Omental fat pad (tissue), 4 donors: ENCODE data around the gene ASIC3. TPM values are rescaled to one million over a fixed set of nuclear protein-coding genes. Genes with fewer than 3 reads are reported as not detected.

ENCODE experiments used
- ATAC-seq: fragments of 150-250 bp; one replicate; pipeline ENCODE4 v1.9.1; 2016; ENCODE audit warnings: mild to moderate bottlenecking, moderate library complexity; ENCODE audit not compliant: low FRiP score
- DNase-seq: peaks from one replicate; pipeline ENCODE4 v3.0.0-alpha.2; 2019; ENCODE audit warnings: low spot score
- total RNA-seq, 4 donors: library from RNA; depleted of rRNA; stranded (reverse); fragments of >200 nt; gene quantifications; one replicate each; pipeline ENCODE4 v1.1.0, GENCODE V29; 2016
- TF ChIP-seq, protein P1 (sequence below), 3 donors: fragments of 450-650 bp; IDR thresholded peaks; one replicate each; pipeline ENCODE4 v1.5.1; 2016 to 2017; ENCODE audit warnings: antibody characterized with exemption in 3 of 3, mild to moderate bottlenecking in 3 of 3, moderate library complexity in 2 of 3

ASIC3 gene
- total RNA-seq, 4 donors from 2014 or later: 1.6 to 3.2 (median 2.3) TPM

DNA sequence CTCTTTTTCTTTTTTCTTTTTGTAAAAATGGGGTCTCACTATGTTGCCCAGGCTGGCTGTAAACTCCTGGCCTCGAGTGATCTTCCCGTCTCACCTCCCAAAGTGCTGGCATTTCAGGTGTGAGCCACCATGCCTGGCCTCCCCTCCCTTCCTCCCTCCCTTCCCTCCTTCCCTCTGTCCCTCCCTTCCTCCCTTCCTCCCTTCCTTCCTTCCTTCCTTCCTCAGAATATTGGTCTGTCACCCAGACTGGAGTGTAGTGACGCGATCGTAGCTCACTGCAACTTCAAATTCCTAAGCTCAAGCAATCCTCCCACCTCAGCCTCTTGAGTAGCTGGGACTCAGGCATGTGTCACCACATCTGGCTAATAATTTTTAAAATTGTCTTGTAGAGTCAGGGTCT lies 46.3 kb downstream of the ASIC3 start:
- ATAC-seq: no peak
- no peak for DNase-seq
- TF ChIP-seq, protein P1, sequence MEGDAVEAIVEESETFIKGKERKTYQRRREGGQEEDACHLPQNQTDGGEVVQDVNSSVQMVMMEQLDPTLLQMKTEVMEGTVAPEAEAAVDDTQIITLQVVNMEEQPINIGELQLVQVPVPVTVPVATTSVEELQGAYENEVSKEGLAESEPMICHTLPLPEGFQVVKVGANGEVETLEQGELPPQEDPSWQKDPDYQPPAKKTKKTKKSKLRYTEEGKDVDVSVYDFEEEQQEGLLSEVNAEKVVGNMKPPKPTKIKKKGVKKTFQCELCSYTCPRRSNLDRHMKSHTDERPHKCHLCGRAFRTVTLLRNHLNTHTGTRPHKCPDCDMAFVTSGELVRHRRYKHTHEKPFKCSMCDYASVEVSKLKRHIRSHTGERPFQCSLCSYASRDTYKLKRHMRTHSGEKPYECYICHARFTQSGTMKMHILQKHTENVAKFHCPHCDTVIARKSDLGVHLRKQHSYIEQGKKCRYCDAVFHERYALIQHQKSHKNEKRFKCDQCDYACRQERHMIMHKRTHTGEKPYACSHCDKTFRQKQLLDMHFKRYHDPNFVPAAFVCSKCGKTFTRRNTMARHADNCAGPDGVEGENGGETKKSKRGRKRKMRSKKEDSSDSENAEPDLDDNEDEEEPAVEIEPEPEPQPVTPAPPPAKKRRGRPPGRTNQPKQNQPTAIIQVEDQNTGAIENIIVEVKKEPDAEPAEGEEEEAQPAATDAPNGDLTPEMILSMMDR (IDR thresholded peaks at IDR 0.05): no peak

DNA sequence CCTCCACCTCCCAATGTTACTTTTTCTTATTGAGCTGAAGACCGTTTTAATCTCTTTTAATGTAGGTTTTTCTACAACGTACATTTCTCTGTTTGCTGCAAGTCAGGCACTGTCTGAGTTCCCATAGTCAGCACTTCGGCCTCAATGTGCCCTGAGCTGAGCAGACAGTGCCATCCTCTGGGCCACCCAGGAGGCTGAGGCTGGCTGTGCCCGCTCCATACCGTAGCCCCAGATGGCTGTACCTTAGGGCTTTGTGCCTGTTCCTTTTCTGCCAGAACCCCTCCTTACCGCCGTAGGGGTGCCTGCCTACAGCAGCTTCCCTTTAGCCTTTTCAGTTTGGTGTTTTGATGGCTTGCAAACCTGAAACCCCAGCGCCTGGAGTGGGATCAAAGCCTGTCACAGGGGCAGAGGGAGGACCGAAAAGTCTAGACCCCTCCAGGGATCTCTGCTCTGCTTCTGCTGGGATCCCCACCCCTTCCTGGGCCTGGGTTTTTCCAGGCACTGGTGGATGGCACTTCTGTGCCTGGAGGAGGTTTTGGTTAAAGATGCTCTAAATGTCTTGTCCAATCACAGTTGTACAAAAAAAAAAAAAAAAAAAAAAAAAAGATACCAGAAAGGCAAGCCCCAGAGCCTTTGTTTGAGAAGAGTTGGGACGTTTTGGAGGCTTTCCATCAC lies 46.9 kb downstream of the ASIC3 start:
- ATAC-seq (no peak), DNase-seq (no peak)
- TF ChIP-seq, protein P1 (IDR thresholded peaks at IDR 0.05): no peak

DNA sequence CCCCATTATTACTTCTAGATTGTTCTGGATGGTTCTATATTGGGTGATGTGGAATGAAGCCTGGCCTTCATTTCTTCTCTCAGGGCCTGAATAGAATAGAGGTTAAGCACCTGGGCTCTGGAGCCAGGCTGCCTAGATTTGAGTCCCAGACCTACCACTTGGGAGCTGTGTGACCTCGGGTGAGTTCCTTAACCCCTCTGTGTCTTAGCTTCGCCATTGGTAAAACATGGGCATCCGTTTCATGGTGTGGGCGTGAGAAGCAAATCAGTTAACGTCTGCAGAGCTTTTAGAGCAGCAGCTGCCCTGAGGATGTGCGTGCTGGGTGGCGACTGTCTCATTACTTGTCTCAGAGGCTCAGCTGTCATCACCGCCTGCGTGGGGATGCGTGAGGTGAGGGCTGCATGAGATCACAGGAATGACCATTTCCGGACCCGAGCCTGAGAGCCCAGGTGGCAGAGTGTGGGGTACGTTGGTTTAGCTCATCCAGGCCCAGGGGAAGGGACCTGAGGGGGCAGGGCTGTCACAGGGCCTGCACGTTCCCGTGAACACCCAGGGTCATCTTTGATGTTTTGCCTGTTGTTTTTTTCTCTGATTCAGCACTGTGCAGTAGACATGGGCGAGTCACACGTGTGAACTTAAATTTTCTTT lies 47.6 kb downstream of the ASIC3 start:
- ATAC-seq: no peak
- TF ChIP-seq, protein P1 (IDR thresholded peaks at IDR 0.05): no peak

DNA sequence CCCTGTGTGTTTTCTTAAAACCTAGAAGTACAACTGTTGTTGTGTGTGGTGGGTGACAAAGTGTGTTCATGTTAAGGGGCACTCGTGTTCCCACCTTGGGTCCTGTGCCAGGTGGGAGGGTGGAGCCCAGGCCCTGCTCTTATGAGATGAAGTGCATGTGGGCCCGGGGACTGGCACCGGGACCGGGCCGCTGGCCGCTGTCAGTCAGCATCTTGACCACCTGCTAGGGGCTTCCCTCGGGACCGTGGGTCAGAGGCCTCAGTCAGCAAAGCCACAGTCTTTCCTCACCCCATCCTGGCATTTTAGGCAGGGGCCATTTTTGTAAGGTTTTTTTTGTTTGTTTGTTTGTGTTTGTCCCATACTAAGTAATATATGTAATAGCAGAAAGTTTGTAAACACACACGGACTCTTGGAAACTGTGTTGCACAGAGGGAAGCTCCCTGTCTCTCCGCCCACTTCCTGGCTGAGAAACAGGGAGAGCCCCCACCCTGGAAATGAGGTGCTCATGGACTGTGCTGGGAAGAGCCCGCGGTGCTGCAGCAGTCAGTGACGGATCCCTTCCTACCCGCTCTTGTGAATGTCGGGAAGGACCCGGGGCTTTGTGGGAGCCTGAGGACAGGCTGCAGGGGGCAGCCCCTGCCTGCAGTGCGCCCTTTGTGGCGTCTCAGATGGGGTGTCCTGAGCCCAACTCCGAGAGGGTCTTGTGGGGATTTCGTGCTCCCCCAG lies 51.3 kb downstream of the ASIC3 start:
- no peak for ATAC-seq
- TF ChIP-seq, protein P1 (IDR thresholded peaks at IDR 0.05): no peak

More for the DNA sequence above, 47.6 kb downstream of the ASIC3 start:
- no peak for DNase-seq

GRCh38 chr7:151100921-151101320 lies 52.6 kb downstream of the ASIC3 start:
- TF ChIP-seq, protein P1 (IDR thresholded peaks at IDR 0.05): no peak
- DNase-seq (no peak), ATAC-seq (peak; percentile 16)

More for the DNA sequence above, 51.3 kb downstream of the ASIC3 start:
- no peak for DNase-seq

DNA sequence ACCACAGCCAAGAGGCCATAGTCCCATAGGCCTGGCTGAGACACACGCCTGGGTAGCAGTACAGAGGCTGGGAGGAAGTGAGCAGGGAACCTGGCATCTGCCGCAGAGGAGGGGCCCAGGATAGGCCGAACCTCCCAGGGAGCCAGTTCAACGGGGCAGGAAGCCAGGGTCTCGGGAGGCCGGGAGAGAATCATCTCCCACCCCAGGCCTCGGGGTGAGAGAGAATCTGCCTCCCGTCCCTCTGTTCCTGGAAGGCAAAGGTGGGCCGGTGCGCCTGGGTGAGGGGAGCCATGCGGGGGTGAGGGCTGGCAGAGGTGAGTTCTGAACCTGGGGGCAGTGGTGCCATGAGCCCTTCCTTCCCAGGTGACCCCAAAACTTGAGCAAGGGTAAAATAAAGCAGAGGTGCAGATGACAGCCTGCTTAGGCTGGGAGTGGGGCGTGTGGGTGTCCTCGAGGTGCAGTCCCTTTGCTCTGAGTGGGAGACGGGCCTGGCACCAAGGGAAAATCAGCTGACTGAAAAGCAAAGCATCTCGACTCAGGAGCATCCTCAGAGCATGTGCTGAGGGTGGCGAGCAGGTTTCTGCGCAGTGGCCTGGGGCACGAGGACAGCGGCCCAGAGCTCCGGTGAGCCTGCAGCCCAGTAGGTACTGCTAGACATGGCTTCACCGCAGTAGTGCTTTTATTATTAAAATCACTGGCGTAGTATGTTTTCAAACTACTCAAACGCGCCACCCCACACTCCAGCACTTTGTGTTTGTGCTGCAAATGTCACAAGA lies 53.5 kb downstream of the ASIC3 start:
- ATAC-seq (peak; percentile 16), DNase-seq (no peak)
- TF ChIP-seq, protein P1 (IDR thresholded peaks at IDR 0.05): no peak

Other genes starting within 250 kb of the ASIC3 start
- 100 to 1,000 TPM in 1 of 4 donors, 10 to 100 TPM in 3; 35.9 to 122 (median 80.0) TPM for gene TMEM176B, start 248.2 kb upstream of the ASIC3 start, total RNA-seq
- gene TMEM176A, start 247.8 kb upstream of the ASIC3 start, total RNA-seq: 100 to 1,000 TPM in 1 of 4 donors, 10 to 100 TPM in 3; 18.1 to 105 (median 48.6) TPM
- gene AOC1, start 196.0 kb upstream of the ASIC3 start, total RNA-seq: not detected
- under 1 TPM; 0.12 to 0.56 (median 0.47) TPM for gene KCNH2, start 70.2 kb upstream of the ASIC3 start, total RNA-seq
- 10 to 100 TPM; 11.2 to 75.3 (median 25.2) TPM for gene NOS3, start 57.5 kb upstream of the ASIC3 start, total RNA-seq
- gene ATG9B, start 24.0 kb upstream of the ASIC3 start, total RNA-seq: under 1 TPM in 1 of 4 donors, not detected in 3; 0.46 TPM
- gene ABCB8, start 20.1 kb upstream of the ASIC3 start, total RNA-seq: 10 to 100 TPM; 25.5 to 39.4 (median 31.6) TPM
- 10 to 100 TPM in 1 of 4 donors, 1 to 10 TPM in 3; 6.1 to 10.4 (median 7.9) TPM for gene CDK5, start 9.4 kb downstream of the ASIC3 start, total RNA-seq
- 100 to 1,000 TPM; 115 to 126 (median 118) TPM for gene SLC4A2, start 11.1 kb downstream of the ASIC3 start, total RNA-seq
- 10 to 100 TPM; 44.0 to 67.6 (median 51.6) TPM for gene FASTK, start 32.3 kb downstream of the ASIC3 start, total RNA-seq
- gene TMUB1, start 35.0 kb downstream of the ASIC3 start, total RNA-seq: 10 to 100 TPM; 23.5 to 38.5 (median 26.9) TPM
- gene AGAP3, start 37.9 kb downstream of the ASIC3 start, total RNA-seq: 10 to 100 TPM; 34.6 to 53.0 (median 47.9) TPM
- not detected for gene GBX1, start 119.2 kb downstream of the ASIC3 start, total RNA-seq
- gene ASB10, start 138.7 kb downstream of the ASIC3 start, total RNA-seq: not detected
- gene H2BK1, start 162.0 kb downstream of the ASIC3 start, total RNA-seq: not detected
- gene ABCF2, start 178.7 kb downstream of the ASIC3 start, total RNA-seq: 10 to 100 TPM; 28.5 to 93.4 (median 44.7) TPM
- gene CHPF2, start 184.0 kb downstream of the ASIC3 start, total RNA-seq: 10 to 100 TPM; 22.3 to 44.9 (median 34.0) TPM
- 10 to 100 TPM; 19.7 to 57.5 (median 31.2) TPM for gene SMARCD3, start 200.2 kb downstream of the ASIC3 start, total RNA-seq